ENCODE measurements around the gene ZC3H4.

ZC3H4 gene

GRCh38 chr19:47152632-47153031 lies 39.1 kb upstream of the ZC3H4 start:
- ATAC-seq = peak; percentile 29; the same call in 1 of the 3 replicates
- TF ChIP-seq CREB5 (CRISPR knock-in tag; IDR thresholded peaks at IDR 0.05; ENCODE audit: low read depth) (no peak), TOX (CRISPR knock-in tag; IDR thresholded peaks at IDR 0.05; ENCODE audit: borderline replicate concordance) (no peak), RARB (CRISPR knock-in tag; IDR thresholded peaks at IDR 0.05) (no peak), PPARA (CRISPR knock-in tag; IDR thresholded peaks at IDR 0.05; ENCODE audit: borderline replicate concordance) (no peak), OSR1 (CRISPR knock-in tag; IDR thresholded peaks at IDR 0.05) (no peak), POU6F1 (CRISPR knock-in tag; IDR thresholded peaks at IDR 0.05; ENCODE audit: borderline replicate concordance, low read depth) (no peak), PATZ1 (CRISPR knock-in tag; IDR thresholded peaks at IDR 0.05; ENCODE audit: borderline replicate concordance) (no peak), ZNF565 (CRISPR knock-in tag; conservative IDR thresholded peaks at IDR 0.05; ENCODE audit: low read depth) (no peak), ARNTL (CRISPR knock-in tag; IDR thresholded peaks at IDR 0.05; ENCODE audit: borderline replicate concordance, low read depth) (no peak)

- ATAC-seq = no peak
- TF ChIP-seq RARB (CRISPR knock-in tag; IDR thresholded peaks at IDR 0.05) = no peak
- TF ChIP-seq ZC3H10 (CRISPR knock-in tag; IDR thresholded peaks at IDR 0.05) = no peak
- TF ChIP-seq OSR1 (CRISPR knock-in tag; IDR thresholded peaks at IDR 0.05) = no peak
- no peak for TF ChIP-seq TOX (CRISPR knock-in tag; IDR thresholded peaks at IDR 0.05; ENCODE audit: borderline replicate concordance)
- TF ChIP-seq ZFP30 (CRISPR knock-in tag; IDR thresholded peaks at IDR 0.05) = no peak
- TF ChIP-seq POU6F1 (CRISPR knock-in tag; IDR thresholded peaks at IDR 0.05; ENCODE audit: borderline replicate concordance, low read depth) = no peak
- TF ChIP-seq BACH2 (CRISPR knock-in tag; IDR thresholded peaks at IDR 0.05; ENCODE audit: borderline replicate concordance) = no peak
These were observed 38.6 kb upstream of the ZC3H4 start for GRCh38 chr19:47152205-47152604.

GRCh38 chr19:47151627-47152026 lies 38.1 kb upstream of the ZC3H4 start:
- TF ChIP-seq GLIS3 (CRISPR knock-in tag; IDR thresholded peaks at IDR 0.05) (no peak), ZFP3 (CRISPR knock-in tag; IDR thresholded peaks at IDR 0.05) (no peak), BACH2 (CRISPR knock-in tag; IDR thresholded peaks at IDR 0.05; ENCODE audit: borderline replicate concordance) (no peak), ZC3H10 (CRISPR knock-in tag; IDR thresholded peaks at IDR 0.05) (no peak), ZFP30 (CRISPR knock-in tag; IDR thresholded peaks at IDR 0.05) (no peak), PPARA (CRISPR knock-in tag; IDR thresholded peaks at IDR 0.05; ENCODE audit: borderline replicate concordance) (no peak), TCF4 (CRISPR knock-in tag; IDR thresholded peaks at IDR 0.05; ENCODE audit: borderline replicate concordance) (no peak), ZNF70 (CRISPR knock-in tag; IDR thresholded peaks at IDR 0.05) (no peak), SNAI2 (CRISPR knock-in tag; IDR thresholded peaks at IDR 0.05) (no peak), TOX (CRISPR knock-in tag; IDR thresholded peaks at IDR 0.05; ENCODE audit: borderline replicate concordance) (no peak), ZNF565 (CRISPR knock-in tag; conservative IDR thresholded peaks at IDR 0.05; ENCODE audit: low read depth) (no peak), CREB5 (CRISPR knock-in tag; IDR thresholded peaks at IDR 0.05; ENCODE audit: low read depth) (no peak), TSHZ2 (CRISPR knock-in tag; IDR thresholded peaks at IDR 0.05) (no peak), CSDC2 (CRISPR knock-in tag; IDR thresholded peaks at IDR 0.05) (no peak), CSRNP3 (CRISPR knock-in tag; IDR thresholded peaks at IDR 0.05) (no peak)
- no peak for ATAC-seq
